ENCODE data around the gene BLVRA.
A peak's percentile ranks its signal among the peaks of the same experiment; 100 is the strongest.

BLVRA gene

DNA sequence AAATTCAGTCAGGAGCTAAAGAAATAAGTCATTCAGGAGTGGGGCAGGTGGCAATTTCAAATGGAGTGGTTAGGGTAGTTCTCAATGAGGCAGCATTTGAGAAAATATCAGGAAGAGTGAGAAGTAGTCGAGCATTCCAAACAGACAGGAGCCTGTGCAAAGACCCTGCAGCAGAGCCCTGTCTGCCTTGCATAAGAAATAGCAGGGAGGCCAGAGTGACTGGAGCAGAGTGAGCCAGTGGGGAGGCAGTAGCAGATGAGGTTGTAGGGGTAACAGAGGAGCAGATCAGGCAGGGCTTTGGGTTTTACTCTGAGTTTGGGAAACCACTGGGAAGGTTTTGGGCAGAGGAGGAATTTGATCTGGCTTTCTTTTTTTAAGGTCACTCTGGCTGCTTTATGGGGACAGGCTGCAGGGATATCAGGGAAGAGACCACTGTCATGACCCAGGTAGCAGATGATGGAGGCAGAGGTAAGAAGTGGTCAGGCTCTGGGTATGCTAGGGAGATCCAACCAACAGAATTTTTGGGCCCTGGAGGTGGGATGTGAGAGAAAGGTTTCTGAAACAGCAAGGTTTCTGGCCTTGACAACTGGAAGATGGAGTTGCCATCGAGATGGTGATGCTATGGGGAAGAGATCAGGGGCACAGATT, 1.3 kb upstream of the BLVRA start:
- H3K4me2 ChIP-seq (ENCODE audit: low read depth, low read length, poor library complexity, severe bottlenecking) = no peak overlapping the region
- H3K4me3 ChIP-seq (ENCODE audit: insufficient read depth, low read length, poor library complexity, severe bottlenecking) = no peak overlapping the region
- no peak overlapping the region for H2AFZ ChIP-seq (ENCODE audit: low read depth, low read length, severe bottlenecking)
- H3K79me2 ChIP-seq (ENCODE audit: insufficient read depth, low read length) = no peaks in the 10 kb centered on the region
- H3K9me3 ChIP-seq (ENCODE audit: insufficient read depth, low read length) = no peaks in the 10 kb centered on the region
- H3K9me2 ChIP-seq (replicated peaks; ENCODE audit: insufficient read depth, low read length) = no peaks in the 10 kb centered on the region
- H3K27me3 ChIP-seq (ENCODE audit: low read length) = no peaks in the 10 kb centered on the region
- no peak overlapping the region for H3K27ac ChIP-seq (ENCODE audit: low read depth, low read length)
- no peak overlapping the region for H3K9ac ChIP-seq (ENCODE audit: low read length)
- H4K20me1 ChIP-seq (ENCODE audit: low read depth, low read length) = no peaks in the 10 kb centered on the region
- TF ChIP-seq, protein P1, sequence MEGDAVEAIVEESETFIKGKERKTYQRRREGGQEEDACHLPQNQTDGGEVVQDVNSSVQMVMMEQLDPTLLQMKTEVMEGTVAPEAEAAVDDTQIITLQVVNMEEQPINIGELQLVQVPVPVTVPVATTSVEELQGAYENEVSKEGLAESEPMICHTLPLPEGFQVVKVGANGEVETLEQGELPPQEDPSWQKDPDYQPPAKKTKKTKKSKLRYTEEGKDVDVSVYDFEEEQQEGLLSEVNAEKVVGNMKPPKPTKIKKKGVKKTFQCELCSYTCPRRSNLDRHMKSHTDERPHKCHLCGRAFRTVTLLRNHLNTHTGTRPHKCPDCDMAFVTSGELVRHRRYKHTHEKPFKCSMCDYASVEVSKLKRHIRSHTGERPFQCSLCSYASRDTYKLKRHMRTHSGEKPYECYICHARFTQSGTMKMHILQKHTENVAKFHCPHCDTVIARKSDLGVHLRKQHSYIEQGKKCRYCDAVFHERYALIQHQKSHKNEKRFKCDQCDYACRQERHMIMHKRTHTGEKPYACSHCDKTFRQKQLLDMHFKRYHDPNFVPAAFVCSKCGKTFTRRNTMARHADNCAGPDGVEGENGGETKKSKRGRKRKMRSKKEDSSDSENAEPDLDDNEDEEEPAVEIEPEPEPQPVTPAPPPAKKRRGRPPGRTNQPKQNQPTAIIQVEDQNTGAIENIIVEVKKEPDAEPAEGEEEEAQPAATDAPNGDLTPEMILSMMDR (IDR thresholded peaks at IDR 0.05; ENCODE audit: insufficient read depth, low read length, poor library complexity, severe bottlenecking) = no peak
- no peaks in the 10 kb centered on the region for H3F3A ChIP-seq (ENCODE audit: insufficient read depth)
- no peaks in the 10 kb centered on the region for H3K36me3 ChIP-seq (ENCODE audit: low read length)

DNA sequence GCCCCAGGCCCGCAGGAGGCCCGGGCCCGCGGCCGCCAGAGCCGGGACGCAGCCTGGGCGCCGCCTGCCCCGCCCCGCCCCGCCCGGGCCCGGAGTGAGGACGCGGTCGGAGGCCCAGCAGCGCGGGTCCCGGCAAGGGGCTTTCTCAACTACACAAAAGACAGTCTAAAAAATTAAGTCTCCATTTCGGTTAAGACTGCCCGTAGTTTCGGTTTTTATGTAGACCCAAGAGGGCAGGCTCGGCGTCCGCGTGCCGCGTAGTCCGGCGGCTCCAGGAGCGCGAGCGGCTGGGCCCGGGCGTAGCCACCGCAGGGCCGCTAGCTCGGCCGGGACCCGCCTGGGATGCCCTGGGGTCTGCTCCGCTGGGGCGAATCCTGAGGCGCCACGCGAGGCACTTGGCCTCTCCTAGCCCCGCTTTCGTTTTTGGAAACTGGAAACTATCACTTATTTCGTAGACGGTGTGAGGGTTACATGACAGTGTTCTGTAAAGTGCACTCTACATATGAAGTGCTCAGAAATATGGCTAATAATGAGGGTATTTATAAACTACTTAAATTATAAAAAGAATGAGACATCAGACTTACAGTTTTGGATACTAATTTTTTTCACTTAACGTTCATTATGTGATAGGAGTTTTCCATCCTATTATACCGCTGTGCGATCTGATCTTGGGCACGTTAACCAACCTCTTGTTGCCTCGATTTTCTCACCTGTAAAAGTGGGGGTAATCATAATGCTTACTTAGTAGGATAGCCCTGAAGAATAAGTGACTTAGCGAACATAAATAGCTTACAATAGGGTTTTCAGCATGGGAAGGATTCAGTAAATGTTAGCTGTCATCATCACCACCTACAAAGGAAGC, 573 bp downstream of the BLVRA start:
- Histone ChIP-seq H3K79me2 (ENCODE audit: insufficient read depth, low read length) (no peaks in the 10 kb centered on the region), H3K27me3 (ENCODE audit: low read length) (no peaks in the 10 kb centered on the region), H3K9me3 (ENCODE audit: insufficient read depth, low read length) (no peaks in the 10 kb centered on the region), H3K9me2 (replicated peaks; ENCODE audit: insufficient read depth, low read length) (no peaks in the 10 kb centered on the region), H3K27ac (ENCODE audit: low read depth, low read length) (no peak overlapping the region), H3K36me3 (ENCODE audit: low read length) (no peaks in the 10 kb centered on the region), H2AFZ (ENCODE audit: low read depth, low read length, severe bottlenecking) (peak overlapping the region; percentile 49), H3F3A (ENCODE audit: insufficient read depth) (no peaks in the 10 kb centered on the region), H3K4me2 (ENCODE audit: low read depth, low read length, poor library complexity, severe bottlenecking) (peak overlapping the region; percentile 57), H3K9ac (ENCODE audit: low read length) (peak overlapping the region; percentile 39), H4K20me1 (ENCODE audit: low read depth, low read length) (no peaks in the 10 kb centered on the region), H3K4me3 (ENCODE audit: insufficient read depth, low read length, poor library complexity, severe bottlenecking) (peak overlapping the region; percentile 54)
- TF ChIP-seq, protein P1 (IDR thresholded peaks at IDR 0.05; ENCODE audit: insufficient read depth, low read length, poor library complexity, severe bottlenecking) = no peak
- no peak for TF ChIP-seq EZH2phosphoT487 (conservative IDR thresholded peaks at IDR 0.05; ENCODE audit: low read length)

DNA sequence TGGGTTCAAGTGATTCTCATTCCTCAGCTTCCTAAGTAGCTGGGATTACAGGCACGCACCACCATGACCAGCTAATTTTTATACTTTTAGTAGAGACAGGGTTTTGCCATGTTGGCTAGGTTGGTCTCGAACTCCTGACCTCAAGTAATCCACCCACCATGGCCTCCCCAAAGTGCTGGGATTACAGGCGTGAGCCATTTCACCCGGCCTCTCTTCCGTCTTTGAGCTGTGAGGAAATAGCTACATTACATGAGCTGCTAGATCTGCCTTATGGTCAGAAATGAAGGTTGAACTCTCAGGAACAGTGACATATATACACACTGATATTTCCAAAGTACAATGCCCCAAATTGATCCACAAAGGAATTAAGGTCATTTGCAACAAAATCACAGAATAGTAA, 2.4 kb downstream of the BLVRA start:
- no peak overlapping the region for H3K27ac ChIP-seq (ENCODE audit: low read depth, low read length)

More for the DNA sequence above, 2.4 kb downstream of the BLVRA start:
- no peak for TF ChIP-seq EZH2phosphoT487 (conservative IDR thresholded peaks at IDR 0.05; ENCODE audit: low read length)
- TF ChIP-seq, protein P1 (IDR thresholded peaks at IDR 0.05; ENCODE audit: insufficient read depth, low read length, poor library complexity, severe bottlenecking) = no peak
- Histone ChIP-seq H3K9me3 (ENCODE audit: insufficient read depth, low read length) (no peaks in the 10 kb centered on the region), H3K36me3 (ENCODE audit: low read length) (no peaks in the 10 kb centered on the region), H3K4me2 (ENCODE audit: low read depth, low read length, poor library complexity, severe bottlenecking) (no peak overlapping the region), H3F3A (ENCODE audit: insufficient read depth) (no peaks in the 10 kb centered on the region), H4K20me1 (ENCODE audit: low read depth, low read length) (no peaks in the 10 kb centered on the region), H3K9ac (ENCODE audit: low read length) (no peak overlapping the region), H3K27me3 (ENCODE audit: low read length) (no peaks in the 10 kb centered on the region), H3K79me2 (ENCODE audit: insufficient read depth, low read length) (no peaks in the 10 kb centered on the region), H3K9me2 (replicated peaks; ENCODE audit: insufficient read depth, low read length) (no peaks in the 10 kb centered on the region), H2AFZ (ENCODE audit: low read depth, low read length, severe bottlenecking) (no peak overlapping the region), H3K4me3 (ENCODE audit: insufficient read depth, low read length, poor library complexity, severe bottlenecking) (no peak overlapping the region)

All from SU-DHL-6 (cell line).